HFFc6 (cell line): Measurements from ENCODE around the gene CALML5. TPM values are rescaled to one million over a fixed set of nuclear protein-coding genes. Genes with fewer than 3 reads are reported as not detected.
A peak's percentile ranks its signal among the peaks of the same experiment; 100 is the strongest.

ENCODE experiments used
- DNase-seq: peaks from one replicate; pipeline ENCODE4 v3.0.0-alpha.2; 2018
- H3K27ac Mint-ChIP-seq: 2 replicates; pipeline ENCODE4 v1.8.0; 2020; ENCODE audit warnings: mild to moderate bottlenecking, mixed read lengths
- H3K27me3 Mint-ChIP-seq: 2 replicates; pipeline ENCODE4 v1.8.0; 2021; ENCODE audit warnings: mild to moderate bottlenecking, moderate library complexity, mixed read lengths; ENCODE audit not compliant: insufficient read depth
- H3K36me3 Mint-ChIP-seq: 2 replicates; pipeline ENCODE4 v1.8.0; 2021; ENCODE audit warnings: low read depth, mixed read lengths
- H3K4me1 Mint-ChIP-seq: 2 replicates; pipeline ENCODE4 v1.8.0; 2020; ENCODE audit warnings: low read depth, mixed read lengths
- H3K4me3 Mint-ChIP-seq: 2 replicates; pipeline ENCODE4 v1.8.0; 2020; ENCODE audit warnings: mild to moderate bottlenecking, moderate library complexity, mixed read lengths
- H3K9me3 Mint-ChIP-seq: 2 replicates; pipeline ENCODE4 v1.8.0; 2020; ENCODE audit warnings: mild to moderate bottlenecking, mixed read lengths
- CTCF ChIP-seq: fragments of 200-600 bp; sonication (generic); IDR thresholded peaks from 2 replicates; pipeline ENCODE4 v1.5.0; 2021; ENCODE audit warnings: antibody characterized with exemption, mild to moderate bottlenecking
- total RNA-seq, 6 experiments: library from RNA; stranded (reverse); fragmentation: NEBNext Ultra II Directional; extraction: Animal tissue kit (Norgen Biotek cat#: 25700); gene quantifications; 2 replicates in 1 of 6; 3 replicates in 5 of 6; pipeline ENCODE4 v1.2.3, GENCODE V29; 2021

The CALML5 gene
- total RNA-seq, 6 experiments from 2014 or later, result not detected

GRCh38 chr10:5542100-5542499 is 42.7 kb upstream of the CALML5 start:
- Mint-ChIP-seq H3K4me3 (no peak overlapping the region), H3K27me3 (peaks cover 2% of the 10 kb centered on the region; the same call in 1 of the 2 replicates), H3K4me1 (peaks cover 26% of the 10 kb centered on the region), H3K36me3 (peaks cover 13% of the 10 kb centered on the region), H3K9me3 (peaks cover 22% of the 10 kb centered on the region), H3K27ac (no peak overlapping the region)
- no peak for TF ChIP-seq CTCF
- no peak for DNase-seq

GRCh38 chr10:5540891-5541290 is 41.5 kb upstream of the CALML5 start:
- Mint-ChIP-seq H3K36me3 (peaks cover 13% of the 10 kb centered on the region), H3K27ac (no peak overlapping the region)

GRCh38 chr10:5540080-5540479 is 40.7 kb upstream of the CALML5 start:
- no peak for DNase-seq
- Mint-ChIP-seq H3K9me3 (peaks cover 22% of the 10 kb centered on the region), H3K27ac (no peak overlapping the region), H3K4me1 (peaks cover 26% of the 10 kb centered on the region), H3K36me3 (peaks cover 13% of the 10 kb centered on the region), H3K4me3 (no peak overlapping the region), H3K27me3 (peaks cover 2% of the 10 kb centered on the region; the same call in 1 of the 2 replicates)
- no peak for TF ChIP-seq CTCF

More at GRCh38 chr10:5540891-5541290, 41.5 kb upstream of the CALML5 start:
- H3K4me3 Mint-ChIP-seq, result no peak overlapping the region
- no peak for DNase-seq
- peaks cover 22% of the 10 kb centered on the region for H3K9me3 Mint-ChIP-seq
- peaks cover 26% of the 10 kb centered on the region for H3K4me1 Mint-ChIP-seq
- TF ChIP-seq CTCF, result no peak
- H3K27me3 Mint-ChIP-seq, result peaks cover 2% of the 10 kb centered on the region; the same call in 1 of the 2 replicates

GRCh38 chr10:5538892-5539651 is 39.7 kb upstream of the CALML5 start:
- Mint-ChIP-seq H3K27me3 (peaks cover 2% of the 10 kb centered on the region; the same call in 1 of the 2 replicates), H3K4me1 (peaks cover 26% of the 10 kb centered on the region), H3K9me3 (peaks cover 22% of the 10 kb centered on the region), H3K4me3 (no peak overlapping the region), H3K27ac (no peak overlapping the region), H3K36me3 (peaks cover 13% of the 10 kb centered on the region)
- TF ChIP-seq CTCF, result no peak
- DNase-seq, result no peak

GRCh38 chr10:5538446-5538845 is 39.1 kb upstream of the CALML5 start:
- peak; percentile 60 for DNase-seq
- H3K4me3 Mint-ChIP-seq, result peak overlapping the region; percentile 2; the same call in 1 of the 2 replicates
- peaks cover 13% of the 10 kb centered on the region for H3K36me3 Mint-ChIP-seq
- H3K27me3 Mint-ChIP-seq, result peaks cover 3% of the 10 kb centered on the region
- peaks cover 17% of the 10 kb centered on the region for H3K9me3 Mint-ChIP-seq
- TF ChIP-seq CTCF, result no peak
- H3K27ac Mint-ChIP-seq, result peak overlapping the region; percentile 27
- H3K4me1 Mint-ChIP-seq, result peaks cover 21% of the 10 kb centered on the region
